Measurements from ENCODE around the gene PLA1A.

The PLA1A gene

GRCh38 chr3:119628390-119628789 is 30.7 kb downstream of the PLA1A start:
- no peak for TF ChIP-seq REST (IDR thresholded peaks at IDR 0.05; ENCODE audit: insufficient read depth in 1 of 2, low read depth in 2 of 2, low read length in 2 of 2)
- no peak for TF ChIP-seq TAF1 (IDR thresholded peaks at IDR 0.05; ENCODE audit: borderline replicate concordance, insufficient read depth, low read length)
- no peak for TF ChIP-seq POLR2AphosphoS5 (IDR thresholded peaks at IDR 0.05; ENCODE audit: low read depth, low read length)
- no peak for TF ChIP-seq SIN3A (IDR thresholded peaks at IDR 0.05; ENCODE audit: borderline replicate concordance, insufficient read depth, low read length)
- no peak for TF ChIP-seq FOXP2 (optimal IDR thresholded peaks at IDR 0.05; ENCODE audit: borderline replicate concordance, extremely low read depth, extremely low read length, insufficient read depth)

- no peak for TF ChIP-seq REST (IDR thresholded peaks at IDR 0.05; ENCODE audit: insufficient read depth in 1 of 2, low read depth in 2 of 2, low read length in 2 of 2)
- TF ChIP-seq POLR2AphosphoS5 (IDR thresholded peaks at IDR 0.05; ENCODE audit: low read depth, low read length) = no peak
- TF ChIP-seq SIN3A (IDR thresholded peaks at IDR 0.05; ENCODE audit: borderline replicate concordance, insufficient read depth, low read length) = no peak
- no peak for TF ChIP-seq TAF1 (IDR thresholded peaks at IDR 0.05; ENCODE audit: borderline replicate concordance, insufficient read depth, low read length)
- TF ChIP-seq FOXP2 (optimal IDR thresholded peaks at IDR 0.05; ENCODE audit: borderline replicate concordance, extremely low read depth, extremely low read length, insufficient read depth) = no peak
Observed at GRCh38 chr3:119628816-119629445, 31.2 kb downstream of the PLA1A start.

GRCh38 chr3:119630128-119630879 is 32.6 kb downstream of the PLA1A start:
- TF ChIP-seq POLR2AphosphoS5 (IDR thresholded peaks at IDR 0.05; ENCODE audit: low read depth, low read length) (no peak), FOXP2 (optimal IDR thresholded peaks at IDR 0.05; ENCODE audit: borderline replicate concordance, extremely low read depth, extremely low read length, insufficient read depth) (no peak), REST (IDR thresholded peaks at IDR 0.05; ENCODE audit: insufficient read depth in 1 of 2, low read depth in 2 of 2, low read length in 2 of 2) (no peak), TAF1 (IDR thresholded peaks at IDR 0.05; ENCODE audit: borderline replicate concordance, insufficient read depth, low read length) (no peak), SIN3A (IDR thresholded peaks at IDR 0.05; ENCODE audit: borderline replicate concordance, insufficient read depth, low read length) (no peak)

GRCh38 chr3:119630880-119631329 is 33.2 kb downstream of the PLA1A start:
- TF ChIP-seq POLR2AphosphoS5 (IDR thresholded peaks at IDR 0.05; ENCODE audit: low read depth, low read length) (no peak), REST (IDR thresholded peaks at IDR 0.05; ENCODE audit: insufficient read depth in 1 of 2, low read depth in 2 of 2, low read length in 2 of 2) (no peak), TAF1 (IDR thresholded peaks at IDR 0.05; ENCODE audit: borderline replicate concordance, insufficient read depth, low read length) (no peak), SIN3A (IDR thresholded peaks at IDR 0.05; ENCODE audit: borderline replicate concordance, insufficient read depth, low read length) (no peak), FOXP2 (optimal IDR thresholded peaks at IDR 0.05; ENCODE audit: borderline replicate concordance, extremely low read depth, extremely low read length, insufficient read depth) (no peak)
